Suppressor macrophage treated with lipopolysaccharide for 1 hour (primary cell): ENCODE results near the gene UGT1A7.

Source experiments
- DNase-seq, 3 donors: peaks; one replicate each; pipeline ENCODE4 v3.0.0-alpha.2; 2020 to 2022

UGT1A7 gene

DNA sequence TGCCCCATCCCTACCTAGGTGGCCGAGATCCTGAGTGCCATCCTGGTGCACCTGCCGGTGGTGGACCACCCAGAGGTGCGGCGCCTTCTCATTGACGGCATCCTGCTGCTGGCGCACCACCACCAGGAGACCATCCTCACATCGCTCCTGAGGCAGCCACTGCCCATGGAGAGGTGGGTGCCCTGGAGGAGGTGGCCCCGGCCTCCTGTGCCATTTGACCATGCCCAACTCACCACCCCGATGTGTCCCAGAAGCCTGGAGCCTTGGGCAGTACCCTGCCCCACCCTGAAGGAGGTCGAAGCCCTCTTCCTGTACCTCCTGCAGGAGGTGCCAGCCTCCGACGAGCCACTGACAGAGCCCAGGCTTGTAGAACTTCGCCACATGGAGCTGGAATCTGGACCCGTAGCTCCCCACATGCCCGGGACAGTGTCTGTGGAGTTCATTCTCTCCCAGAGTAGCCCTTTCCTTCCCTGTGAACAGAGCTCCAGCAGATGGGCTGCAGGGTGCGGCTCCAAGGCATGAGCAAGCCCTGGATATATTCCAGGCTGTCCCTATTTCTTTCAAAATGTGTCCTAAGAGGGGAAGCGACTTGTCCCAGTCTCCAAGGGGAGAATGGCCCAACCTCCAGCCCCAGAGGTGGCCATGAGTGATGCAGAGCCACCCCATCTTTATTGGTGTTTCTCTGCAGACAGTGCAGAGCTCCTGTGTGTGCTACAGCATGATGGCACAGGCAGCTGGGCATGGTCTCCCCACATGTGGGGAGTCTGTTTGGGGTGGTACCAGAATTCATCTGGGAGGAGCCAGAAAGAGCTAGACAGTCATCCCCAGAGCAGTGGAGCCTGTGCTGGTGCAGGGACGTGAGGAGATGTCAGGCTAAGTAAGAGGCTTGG, 138.4 kb downstream of the UGT1A7 start:
- DNase-seq: no peak

DNA sequence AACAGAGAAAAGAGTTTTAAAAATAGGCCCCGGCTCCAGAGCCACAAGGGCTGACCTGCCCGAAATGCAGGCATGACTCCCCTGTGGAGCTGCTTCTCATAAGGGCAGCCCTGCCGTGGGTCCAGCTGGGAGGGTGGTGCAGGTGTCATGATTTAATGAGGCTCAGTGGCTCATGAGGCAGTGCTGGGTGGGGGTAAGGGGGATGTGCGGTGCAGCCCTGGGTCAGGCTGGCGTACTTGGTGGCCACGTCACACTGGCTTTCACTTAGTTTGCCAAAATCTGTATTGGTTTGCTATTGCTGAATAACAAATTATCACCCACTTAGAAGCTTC, 139.0 kb downstream of the UGT1A7 start:
- DNase-seq: no peak

DNA sequence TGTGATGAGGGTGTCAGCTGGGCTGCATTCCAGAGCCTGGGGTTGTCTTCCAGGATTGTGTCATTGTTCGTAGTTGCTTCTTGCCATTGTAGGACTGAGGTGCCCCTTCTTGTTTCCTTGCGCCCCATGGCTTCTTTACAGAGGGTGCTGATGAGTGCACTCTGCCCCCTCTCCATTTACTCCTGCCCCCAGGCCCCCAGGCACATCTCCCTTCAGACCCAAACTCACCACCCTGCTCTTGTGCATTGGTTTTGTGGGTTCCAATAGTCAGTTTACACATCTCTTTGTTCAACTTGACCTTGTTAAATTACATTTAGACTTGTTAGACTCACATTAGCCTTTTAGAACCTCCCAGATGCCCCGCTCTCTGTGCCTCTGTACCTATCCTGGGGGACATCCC, 139.5 kb downstream of the UGT1A7 start:
- DNase-seq: no peak

DNA sequence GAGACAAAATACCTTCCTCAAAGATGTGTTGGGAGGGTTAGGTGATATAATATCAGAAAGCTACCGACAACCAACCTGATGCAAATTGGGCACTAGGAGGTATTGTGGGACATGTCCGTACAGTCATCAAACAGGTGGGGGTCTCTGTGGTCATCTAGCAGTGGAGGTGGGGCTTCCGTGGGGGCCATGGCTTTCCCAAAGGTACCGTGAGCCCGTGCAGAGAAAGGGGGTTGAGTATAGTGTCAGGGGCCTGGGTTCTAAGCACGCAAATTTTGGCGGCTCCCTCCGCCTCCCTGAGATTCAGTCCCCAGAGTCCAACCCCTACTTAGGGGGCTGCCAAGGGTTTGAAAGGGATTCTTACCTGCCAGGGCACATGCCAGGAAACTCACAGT, 140.0 kb downstream of the UGT1A7 start:
- DNase-seq: no peak

DNA sequence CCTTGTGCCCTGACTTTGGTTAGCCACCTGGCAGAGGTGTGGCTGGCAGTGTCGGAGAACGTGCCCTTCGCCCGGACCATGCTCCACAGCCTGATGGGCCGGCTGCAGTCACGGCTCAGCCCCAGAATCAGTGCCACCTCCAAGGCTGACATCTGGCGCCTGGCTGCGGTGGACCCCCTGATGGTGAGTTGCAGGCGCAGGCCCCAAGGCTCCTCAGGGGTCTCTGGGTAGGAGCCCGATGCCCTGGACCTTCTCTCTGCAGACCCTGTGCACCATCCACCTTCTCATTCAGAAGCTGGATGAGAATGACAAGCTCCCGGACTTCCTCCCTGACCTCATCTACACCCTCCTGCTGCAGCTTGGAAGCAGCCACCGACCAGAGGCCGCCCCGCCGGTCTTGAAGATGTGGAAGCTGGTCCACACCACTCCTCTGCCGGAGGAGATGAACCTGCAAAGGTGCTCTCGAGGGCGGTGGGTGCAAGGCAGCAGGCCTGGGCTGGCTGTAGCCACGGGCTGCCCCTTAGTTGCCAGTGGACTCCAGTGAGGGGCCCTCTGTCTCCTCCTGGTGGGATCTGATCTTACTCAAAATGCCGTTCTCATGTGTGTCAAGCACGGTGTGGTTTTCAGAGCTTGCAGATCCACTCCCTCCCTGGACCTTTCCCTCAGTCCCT, 140.5 kb downstream of the UGT1A7 start:
- no peak for DNase-seq
